ENCODE results near the gene EAF1. TPM values are rescaled to one million over a fixed set of nuclear protein-coding genes. Genes with fewer than 3 reads are reported as not detected.
"Not testable (repeated sequence)": the region's sequence is repeated elsewhere in the genome, so short reads cannot be mapped to it uniquely, and the experiment has no call there.

The EAF1 gene
- total RNA-seq, 1 experiment from 2014 or later: 23.9 TPM

DNA sequence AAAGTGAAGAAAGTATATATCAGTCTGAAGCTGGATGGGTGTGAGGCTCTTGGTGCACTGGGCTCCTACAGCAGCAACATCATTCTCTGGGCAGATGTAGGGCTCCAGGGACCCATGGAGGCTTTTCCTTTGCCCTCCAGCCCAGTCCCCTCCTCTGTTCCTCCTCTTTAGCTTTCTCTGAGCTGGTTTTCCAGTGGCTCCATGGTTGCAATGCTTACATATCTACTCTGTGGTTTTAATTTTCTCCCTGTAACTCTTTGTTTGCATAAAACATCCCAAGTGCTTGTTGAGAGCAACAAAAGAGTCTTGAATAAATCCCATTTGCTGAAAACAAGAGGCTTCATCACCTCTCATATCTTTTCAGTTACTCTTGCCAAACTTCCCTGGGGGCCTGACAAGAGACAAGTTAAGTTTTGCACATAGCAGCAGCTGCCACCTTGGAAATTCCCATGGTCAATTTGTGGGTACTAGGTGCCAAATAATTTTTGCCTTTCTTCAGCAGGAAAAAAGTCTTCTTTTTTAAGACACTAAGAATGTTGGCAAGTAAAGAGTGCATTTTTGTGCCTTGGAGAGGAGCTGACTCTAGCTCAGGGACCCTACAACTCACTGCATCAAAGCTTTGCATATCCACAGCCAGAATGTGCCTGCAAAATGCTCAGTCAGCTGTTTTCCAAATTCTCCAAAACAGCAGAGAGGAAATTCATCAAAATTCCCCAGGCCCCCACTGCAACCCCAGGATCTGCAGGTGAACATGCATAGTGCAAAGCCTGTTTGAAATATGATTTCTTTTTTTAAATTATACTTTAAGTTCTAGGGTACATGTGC lies 52.2 kb downstream of the EAF1 start:
- no TSS peak for BruUV-seq (replicated peaks)

DNA sequence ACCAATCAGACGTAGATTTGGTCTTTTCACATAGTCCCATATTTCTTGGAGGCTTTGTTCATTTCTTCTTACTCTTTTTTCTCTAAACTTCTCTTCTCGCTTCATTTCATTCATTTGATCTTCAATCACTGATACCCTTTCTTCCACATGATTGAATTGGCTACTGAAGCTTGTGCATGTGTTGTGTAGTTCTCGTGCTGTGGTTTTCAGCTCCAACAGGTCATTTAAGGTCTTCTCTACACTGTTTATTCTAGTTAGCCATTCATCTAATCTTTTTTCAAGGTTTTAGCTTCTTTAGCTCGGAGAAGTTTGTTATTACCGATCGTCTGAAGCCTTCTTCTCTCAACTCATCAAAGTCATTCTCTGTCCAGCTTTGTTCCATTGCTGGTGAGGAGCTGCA lies 57.2 kb downstream of the EAF1 start:
- DNase-seq; BruUV-seq (replicated peaks); H3K4me1 Mint-ChIP-seq (ENCODE audit: low read depth, unreplicated experiment); H3K9me3 Mint-ChIP-seq (ENCODE audit: low read depth, unreplicated experiment); H3K4me3 Mint-ChIP-seq (ENCODE audit: low read depth, unreplicated experiment); H3K27ac Mint-ChIP-seq (ENCODE audit: unreplicated experiment); intact Hi-C loops (cut with micrococcal nuclease; ENCODE audit: unreplicated experiment); CTCF ChIA-PET; H3K36me3 Mint-ChIP-seq (ENCODE audit: insufficient read depth, unreplicated experiment): not testable (repeated sequence)
- H3K27me3 Mint-ChIP-seq (ENCODE audit: unreplicated experiment): peaks cover 38% of the 10 kb centered on the region

More for the DNA sequence above, 52.2 kb downstream of the EAF1 start:
- Mint-ChIP-seq H3K36me3 (ENCODE audit: insufficient read depth, unreplicated experiment) (no peaks in the 10 kb centered on the region), H3K27ac (ENCODE audit: unreplicated experiment) (no peak overlapping the region), H3K4me1 (ENCODE audit: low read depth, unreplicated experiment) (no peaks in the 10 kb centered on the region), H3K27me3 (ENCODE audit: unreplicated experiment) (peaks cover 33% of the 10 kb centered on the region), H3K4me3 (ENCODE audit: low read depth, unreplicated experiment) (no peak overlapping the region), H3K9me3 (ENCODE audit: low read depth, unreplicated experiment) (peaks cover 5% of the 10 kb centered on the region)
- TF ChIP-seq, protein P1, sequence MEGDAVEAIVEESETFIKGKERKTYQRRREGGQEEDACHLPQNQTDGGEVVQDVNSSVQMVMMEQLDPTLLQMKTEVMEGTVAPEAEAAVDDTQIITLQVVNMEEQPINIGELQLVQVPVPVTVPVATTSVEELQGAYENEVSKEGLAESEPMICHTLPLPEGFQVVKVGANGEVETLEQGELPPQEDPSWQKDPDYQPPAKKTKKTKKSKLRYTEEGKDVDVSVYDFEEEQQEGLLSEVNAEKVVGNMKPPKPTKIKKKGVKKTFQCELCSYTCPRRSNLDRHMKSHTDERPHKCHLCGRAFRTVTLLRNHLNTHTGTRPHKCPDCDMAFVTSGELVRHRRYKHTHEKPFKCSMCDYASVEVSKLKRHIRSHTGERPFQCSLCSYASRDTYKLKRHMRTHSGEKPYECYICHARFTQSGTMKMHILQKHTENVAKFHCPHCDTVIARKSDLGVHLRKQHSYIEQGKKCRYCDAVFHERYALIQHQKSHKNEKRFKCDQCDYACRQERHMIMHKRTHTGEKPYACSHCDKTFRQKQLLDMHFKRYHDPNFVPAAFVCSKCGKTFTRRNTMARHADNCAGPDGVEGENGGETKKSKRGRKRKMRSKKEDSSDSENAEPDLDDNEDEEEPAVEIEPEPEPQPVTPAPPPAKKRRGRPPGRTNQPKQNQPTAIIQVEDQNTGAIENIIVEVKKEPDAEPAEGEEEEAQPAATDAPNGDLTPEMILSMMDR (IDR thresholded peaks at IDR 0.05; ENCODE audit: unreplicated experiment): no peak
- CTCF ChIA-PET: no interaction called here
- DNase-seq: no peak
- intact Hi-C loops (cut with micrococcal nuclease; ENCODE audit: unreplicated experiment): no loop called here

DNA sequence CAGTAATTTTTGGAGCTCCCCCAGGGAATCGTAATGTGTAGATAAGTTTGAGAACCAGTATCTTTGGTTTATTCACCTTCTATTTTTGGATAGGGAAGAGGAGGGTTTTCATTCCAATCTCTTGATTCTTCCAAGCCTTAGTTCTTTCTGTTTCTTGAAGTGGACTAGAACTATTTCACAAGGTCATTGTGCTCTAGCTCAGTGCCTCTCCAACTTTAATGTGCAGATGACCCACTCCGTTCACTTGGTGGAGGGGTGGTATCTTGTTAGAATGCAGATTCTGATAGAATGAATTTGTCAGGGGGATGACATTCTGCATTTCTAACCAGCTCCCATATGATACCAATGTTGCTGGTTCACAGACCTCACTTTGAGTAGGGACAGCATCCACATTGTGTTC lies 58.6 kb downstream of the EAF1 start:
- CTCF ChIA-PET: no interaction called here
- no peak overlapping the region for H3K4me3 Mint-ChIP-seq (ENCODE audit: low read depth, unreplicated experiment)
- H3K36me3 Mint-ChIP-seq (ENCODE audit: insufficient read depth, unreplicated experiment): no peaks in the 10 kb centered on the region
- TF ChIP-seq, protein P1 (IDR thresholded peaks at IDR 0.05; ENCODE audit: unreplicated experiment): no peak
- intact Hi-C loops (cut with micrococcal nuclease; ENCODE audit: unreplicated experiment): no loop called here
- no peak overlapping the region for H3K27ac Mint-ChIP-seq (ENCODE audit: unreplicated experiment)
- no peaks in the 10 kb centered on the region for H3K4me1 Mint-ChIP-seq (ENCODE audit: low read depth, unreplicated experiment)
- no peak for DNase-seq
- H3K9me3 Mint-ChIP-seq (ENCODE audit: low read depth, unreplicated experiment): peaks cover 5% of the 10 kb centered on the region
- H3K27me3 Mint-ChIP-seq (ENCODE audit: unreplicated experiment): peaks cover 38% of the 10 kb centered on the region
- no TSS peak for BruUV-seq (replicated peaks)

DNA sequence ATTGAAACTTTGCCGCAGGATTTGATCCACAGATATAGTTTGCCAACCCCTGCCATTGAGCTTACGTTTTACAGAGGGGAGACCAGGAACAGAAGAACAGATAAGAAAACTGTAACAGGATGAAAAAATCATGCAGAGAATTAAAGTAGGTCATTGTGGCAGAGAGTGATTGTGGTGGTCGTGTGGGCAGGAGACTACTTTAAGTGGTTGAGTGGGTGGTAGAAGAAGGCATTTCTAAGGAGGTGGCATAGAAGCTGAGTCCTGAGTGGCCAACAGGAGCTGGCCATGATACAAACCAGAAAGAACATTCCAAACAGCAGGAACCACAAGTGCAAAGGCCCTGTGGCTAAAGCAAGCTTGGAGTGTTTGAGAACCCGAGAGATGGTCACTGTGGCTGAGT lies 59.6 kb downstream of the EAF1 start:
- no peak for DNase-seq
- H3K9me3 Mint-ChIP-seq (ENCODE audit: low read depth, unreplicated experiment): peaks cover 5% of the 10 kb centered on the region
- H3K27ac Mint-ChIP-seq (ENCODE audit: unreplicated experiment): no peak overlapping the region
- TF ChIP-seq, protein P1 (IDR thresholded peaks at IDR 0.05; ENCODE audit: unreplicated experiment): no peak
- no peaks in the 10 kb centered on the region for H3K4me1 Mint-ChIP-seq (ENCODE audit: low read depth, unreplicated experiment)
- H3K36me3 Mint-ChIP-seq (ENCODE audit: insufficient read depth, unreplicated experiment): no peaks in the 10 kb centered on the region
- H3K27me3 Mint-ChIP-seq (ENCODE audit: unreplicated experiment): peaks cover 32% of the 10 kb centered on the region
- CTCF ChIA-PET: no interaction called here
- intact Hi-C loops (cut with micrococcal nuclease; ENCODE audit: unreplicated experiment): no loop called here
- no TSS peak for BruUV-seq (replicated peaks)
- H3K4me3 Mint-ChIP-seq (ENCODE audit: low read depth, unreplicated experiment): no peak overlapping the region

DNA sequence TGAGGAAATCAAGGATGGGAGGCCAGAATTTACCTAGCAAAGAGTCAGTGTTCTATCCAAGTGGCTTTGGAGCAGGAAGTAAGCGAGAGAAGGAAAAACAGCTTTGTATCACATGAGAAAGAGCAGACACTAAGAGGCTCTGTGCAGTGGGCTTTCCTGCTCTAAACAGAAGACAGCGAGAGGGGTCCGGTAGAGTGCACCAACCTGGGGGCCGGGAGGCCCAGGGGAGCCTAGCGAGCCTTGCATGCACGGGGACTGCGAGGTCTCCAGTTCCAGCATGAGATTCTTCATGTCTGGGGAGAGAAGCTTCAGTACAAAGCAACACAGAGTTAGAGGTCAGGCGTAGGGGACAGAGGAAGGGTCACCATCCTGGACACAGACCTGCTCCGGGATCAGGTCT lies 60.6 kb downstream of the EAF1 start:
- Mint-ChIP-seq H3K27me3 (ENCODE audit: unreplicated experiment) (peaks cover 21% of the 10 kb centered on the region), H3K9me3 (ENCODE audit: low read depth, unreplicated experiment) (peaks cover 4% of the 10 kb centered on the region), H3K4me3 (ENCODE audit: low read depth, unreplicated experiment) (no peak overlapping the region), H3K27ac (ENCODE audit: unreplicated experiment) (no peak overlapping the region), H3K36me3 (ENCODE audit: insufficient read depth, unreplicated experiment) (no peaks in the 10 kb centered on the region), H3K4me1 (ENCODE audit: low read depth, unreplicated experiment) (no peaks in the 10 kb centered on the region)
- TF ChIP-seq, protein P1 (IDR thresholded peaks at IDR 0.05; ENCODE audit: unreplicated experiment): no peak
- BruUV-seq (replicated peaks): no TSS peak
- DNase-seq: no peak
- CTCF ChIA-PET: no interaction called here
- intact Hi-C loops (cut with micrococcal nuclease; ENCODE audit: unreplicated experiment): no loop called here
